Superior temporal gyrus (tissue), 1 donor: ENCODE measurements around the gene BCAS3.

Source experiments
- DNase-seq: peaks from one replicate; pipeline ENCODE4 v3.0.0-alpha.2; 2016; ENCODE audit errors: extremely low spot score

Gene BCAS3

DNA sequence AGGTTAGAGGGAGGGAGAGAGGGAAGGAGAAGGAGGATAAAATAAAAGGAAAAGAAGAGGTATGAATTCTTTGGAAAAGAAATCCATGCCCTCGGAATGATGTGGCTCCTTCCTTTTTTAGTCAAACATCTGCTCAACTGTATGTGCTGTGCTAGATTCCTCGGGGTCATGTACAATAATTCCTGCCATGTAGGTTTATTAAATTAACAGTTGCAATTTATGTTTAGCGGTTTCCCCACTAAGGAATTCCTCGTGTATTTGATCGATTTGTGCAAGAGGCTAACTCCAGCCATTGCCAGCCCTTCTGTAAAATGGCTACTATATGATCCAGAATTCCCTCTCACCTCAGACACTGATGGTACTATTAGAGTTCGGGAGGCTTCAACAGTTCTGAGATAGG, 639.0 kb downstream of the BCAS3 start:
- DNase-seq = no peak

DNA sequence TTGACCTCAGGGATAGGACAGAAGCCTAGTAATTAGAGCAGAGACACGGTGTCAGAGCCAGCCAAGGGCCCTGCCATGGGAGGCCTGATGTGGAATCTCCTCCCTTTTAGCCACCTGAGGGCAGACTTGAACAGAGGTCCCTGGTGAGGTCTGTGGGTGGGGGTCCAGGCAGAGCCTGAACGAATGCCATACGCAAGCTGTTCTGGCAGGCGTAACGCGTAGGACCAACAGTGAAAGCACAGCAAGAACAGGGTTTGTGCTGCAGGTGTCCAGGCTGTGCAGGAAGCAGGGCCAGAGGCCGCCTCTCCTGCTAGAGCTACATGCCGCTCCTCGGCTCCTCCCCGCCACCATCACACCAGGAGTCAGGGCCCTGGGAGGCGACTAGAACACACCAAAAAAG, 640.1 kb downstream of the BCAS3 start:
- no peak for DNase-seq

DNA sequence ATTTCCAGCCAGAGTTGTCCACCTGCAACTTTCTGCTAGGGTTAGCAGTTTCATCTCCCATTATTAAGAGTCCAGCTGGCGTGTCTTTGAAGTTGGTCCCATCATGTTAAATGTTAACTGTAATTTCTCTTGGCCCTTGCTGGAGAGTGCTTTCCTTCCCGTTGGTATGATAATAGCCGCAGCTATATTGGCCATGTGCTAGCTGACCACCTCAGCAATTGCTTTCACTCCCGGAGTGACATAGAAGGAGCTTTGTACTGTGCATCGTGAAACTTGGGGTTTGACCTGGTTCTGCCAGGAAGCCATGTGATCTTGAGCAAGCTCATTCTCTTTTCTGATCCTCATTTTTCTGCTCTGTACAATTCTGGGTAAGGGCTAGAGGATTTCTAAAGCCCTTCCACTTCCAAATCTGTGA, 641.0 kb downstream of the BCAS3 start:
- no peak for DNase-seq

DNA sequence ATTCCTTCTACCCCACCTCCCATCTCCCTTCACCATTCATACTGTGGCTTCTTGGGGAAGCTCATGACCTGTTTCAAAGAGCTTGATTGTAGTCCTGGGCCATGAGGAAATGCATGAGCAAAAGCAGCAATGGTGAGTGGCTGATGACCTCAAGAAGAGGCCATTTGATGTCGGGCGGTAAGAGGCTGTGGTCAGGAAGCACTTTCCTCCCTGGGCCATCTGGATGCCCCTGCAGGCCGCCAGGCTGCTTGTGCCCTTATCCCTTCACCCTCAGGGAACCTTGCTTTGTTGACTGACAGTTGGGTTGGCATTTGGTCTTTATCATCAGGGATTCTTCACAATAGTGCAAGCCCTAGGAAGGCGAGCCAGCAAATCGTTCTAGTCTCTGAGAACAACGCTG, 643.7 kb downstream of the BCAS3 start:
- no peak for DNase-seq

DNA sequence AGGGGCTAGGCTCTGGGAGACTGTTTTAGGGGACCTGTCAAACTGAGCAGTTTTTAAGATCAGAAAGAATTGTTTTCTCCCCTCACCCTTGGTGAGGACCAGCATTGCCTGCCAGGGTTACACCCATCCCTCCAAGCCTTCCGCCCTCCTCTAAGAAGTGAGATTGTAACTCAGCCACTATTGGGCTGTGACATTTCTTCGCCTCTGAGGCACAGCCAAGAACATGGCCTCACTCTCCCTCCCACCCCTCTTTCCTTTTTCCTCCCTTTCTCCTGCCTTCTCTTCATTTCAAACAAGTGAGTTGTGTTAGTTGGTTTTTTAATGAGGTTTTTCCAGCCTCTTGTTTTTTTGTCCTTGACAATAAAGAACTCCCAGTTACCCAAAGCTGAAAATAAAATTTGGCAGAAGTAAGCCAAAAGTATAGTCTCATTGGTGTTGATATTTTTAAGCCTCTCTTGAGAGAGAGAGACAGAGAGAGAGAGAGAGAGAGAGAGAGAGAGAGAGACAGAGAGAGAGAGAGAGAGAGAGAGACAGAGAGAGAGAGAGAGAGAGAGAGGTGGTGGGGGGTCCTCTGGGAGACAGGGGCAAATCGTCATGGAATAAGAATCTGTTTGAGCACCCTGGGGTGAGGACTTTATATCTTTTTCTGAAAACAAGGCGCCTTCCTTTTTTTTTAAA, 644.8 kb downstream of the BCAS3 start:
- DNase-seq = no peak

DNA sequence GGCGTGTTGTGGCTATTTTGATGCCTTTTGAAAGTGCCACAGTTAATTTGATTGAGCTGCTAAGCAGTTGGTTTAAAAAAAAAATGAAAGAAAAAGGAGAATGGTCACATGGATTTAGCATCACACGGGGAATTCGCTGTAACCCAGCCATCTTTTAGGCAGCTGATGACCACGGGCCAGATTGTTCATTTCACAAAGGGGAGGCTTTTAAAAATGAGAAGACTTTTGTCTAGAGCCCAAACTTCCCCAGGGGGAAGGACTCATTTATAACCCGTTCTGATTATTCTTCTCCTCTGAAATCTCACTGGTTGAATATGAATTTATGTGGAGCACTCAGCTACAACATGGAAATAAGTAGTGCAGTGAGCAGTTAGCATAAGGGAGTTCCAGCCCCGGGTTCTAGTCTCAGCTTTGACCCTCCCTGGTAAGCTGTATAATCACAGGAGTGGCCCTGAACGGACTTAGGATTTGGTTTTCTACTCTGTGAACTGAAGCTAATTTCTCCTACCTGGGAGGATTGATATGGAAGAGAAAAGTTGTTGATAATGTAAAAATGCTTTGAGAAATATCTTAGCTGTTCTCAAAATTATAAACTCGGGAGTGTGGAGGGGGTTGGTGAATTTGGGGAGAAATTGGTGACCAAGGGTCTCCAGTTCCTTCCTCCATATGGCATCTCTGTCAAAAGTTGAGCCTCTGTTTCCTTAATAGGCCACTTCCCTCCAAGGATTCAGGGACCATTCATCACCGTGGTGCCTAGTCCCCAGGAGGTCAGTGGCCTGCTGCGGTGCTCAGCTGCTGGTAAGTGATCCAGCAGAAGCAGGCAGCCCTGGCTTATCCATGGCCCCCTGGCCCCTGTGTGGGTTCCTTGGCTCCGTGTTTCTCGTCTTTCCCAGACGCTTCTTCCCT, 645.6 kb downstream of the BCAS3 start:
- no peak for DNase-seq

DNA sequence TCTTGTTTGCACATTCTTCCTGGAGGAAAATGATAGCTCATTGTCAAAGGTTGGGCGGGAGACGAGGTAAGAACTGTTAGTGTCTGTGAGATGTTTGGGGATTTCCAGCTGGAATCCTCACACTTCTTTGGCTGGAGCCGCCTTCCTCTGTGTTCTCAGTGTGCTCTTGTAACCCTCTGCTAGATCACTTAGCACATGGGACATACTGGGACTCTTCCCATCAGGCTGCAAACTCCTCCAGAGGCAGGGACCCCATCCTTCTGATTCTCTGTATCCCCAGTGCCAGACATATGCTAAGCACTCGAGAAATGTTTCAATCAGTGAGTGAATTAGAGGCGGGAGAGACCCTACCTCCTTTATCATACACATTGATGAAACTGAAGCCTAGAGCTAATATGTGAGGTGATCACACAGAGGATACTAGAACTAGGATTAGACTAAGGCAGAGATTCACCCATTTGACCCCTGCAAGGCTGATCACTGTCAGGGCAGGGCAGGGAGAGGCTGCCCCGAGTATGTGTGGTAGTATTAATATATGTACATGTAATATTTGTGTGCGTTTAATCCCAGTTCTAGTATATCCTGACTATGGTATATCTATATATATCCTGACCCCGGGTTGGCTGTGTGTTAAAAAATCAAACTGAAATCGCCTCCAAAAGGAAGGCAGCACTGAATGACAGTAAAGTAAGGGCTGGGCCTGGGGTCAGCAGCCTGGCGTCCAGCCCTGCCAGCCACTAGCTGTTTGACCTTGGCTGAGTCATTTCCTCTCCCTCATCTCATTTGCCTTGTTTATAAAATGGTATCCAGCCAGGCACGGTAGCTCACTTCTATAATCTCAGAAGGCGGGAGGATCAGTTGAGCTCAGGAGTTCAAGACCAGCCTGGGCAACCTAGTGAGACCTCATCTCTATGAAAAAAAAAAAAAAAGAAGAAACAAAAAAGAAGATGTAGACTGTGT, 646.5 kb downstream of the BCAS3 start:
- no peak for DNase-seq

DNA sequence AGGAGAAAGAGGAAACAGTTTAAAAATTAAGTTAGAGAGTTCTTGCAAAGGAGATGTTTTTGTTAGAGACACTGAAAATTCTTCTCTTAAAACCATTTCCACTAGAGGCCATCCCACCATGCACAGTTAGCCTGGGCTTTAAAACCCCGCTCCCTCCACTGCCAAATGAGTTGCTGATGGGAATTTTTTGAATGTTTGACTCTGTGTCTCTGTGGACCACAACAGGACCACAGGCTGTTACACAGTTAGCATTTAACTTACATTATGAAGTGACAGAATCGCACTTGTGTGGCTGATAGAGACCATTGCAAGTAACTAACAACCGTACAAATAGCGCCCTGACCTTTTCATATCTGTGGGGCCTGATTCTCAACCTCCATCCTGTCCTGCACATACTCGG, 647.3 kb downstream of the BCAS3 start:
- no peak for DNase-seq

DNA sequence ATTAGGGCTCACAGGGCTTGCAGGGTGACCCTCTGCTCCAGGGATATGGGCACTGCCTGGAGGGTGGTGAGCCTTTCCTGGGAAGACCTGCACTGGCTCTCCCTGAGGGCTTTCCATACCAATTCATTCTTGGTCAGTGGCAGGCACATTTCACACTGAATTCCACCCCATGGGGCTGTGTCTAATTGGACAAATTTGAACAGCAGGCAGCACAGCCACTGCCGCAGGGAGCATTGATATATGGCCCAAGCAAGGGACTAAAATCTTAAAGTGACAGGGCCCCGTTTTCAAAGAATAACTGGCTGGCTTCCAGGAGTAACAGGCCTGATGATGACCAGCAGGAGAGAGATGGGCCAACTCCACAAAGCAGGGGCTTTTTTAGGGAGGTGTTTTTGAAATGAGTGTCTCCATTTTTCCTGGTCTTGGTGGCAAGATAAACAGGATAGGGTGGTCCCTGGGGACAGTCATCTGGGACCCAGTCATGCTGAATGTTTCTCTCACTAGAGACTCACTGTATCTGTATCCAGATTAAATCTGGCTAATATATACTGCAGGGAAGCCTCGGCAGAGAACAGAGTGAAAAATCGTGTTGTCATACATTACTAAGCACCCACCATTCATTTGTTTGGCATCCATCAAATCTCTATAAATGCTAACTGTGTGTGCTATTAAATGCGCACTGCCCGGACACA, 647.9 kb downstream of the BCAS3 start:
- no peak for DNase-seq

DNA sequence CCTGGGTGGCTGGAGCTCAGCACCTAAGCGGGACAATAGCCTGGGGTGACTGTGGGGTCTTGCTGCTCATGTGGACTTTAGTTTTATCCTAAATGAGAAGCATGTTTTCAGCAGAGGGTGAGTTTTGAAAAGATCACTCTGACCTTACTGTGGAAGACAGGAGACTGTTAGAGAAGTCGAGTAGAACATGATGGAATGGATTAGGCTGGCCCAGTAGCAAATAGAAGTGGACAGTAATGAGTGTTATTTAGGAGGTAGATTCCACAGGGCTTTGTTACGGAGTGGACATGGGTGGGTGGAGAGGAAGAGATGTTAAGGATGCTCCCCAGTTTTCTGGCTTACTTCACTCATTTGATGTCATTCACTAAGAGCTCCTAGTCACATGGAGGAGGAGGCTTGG, 648.7 kb downstream of the BCAS3 start:
- no peak for DNase-seq

DNA sequence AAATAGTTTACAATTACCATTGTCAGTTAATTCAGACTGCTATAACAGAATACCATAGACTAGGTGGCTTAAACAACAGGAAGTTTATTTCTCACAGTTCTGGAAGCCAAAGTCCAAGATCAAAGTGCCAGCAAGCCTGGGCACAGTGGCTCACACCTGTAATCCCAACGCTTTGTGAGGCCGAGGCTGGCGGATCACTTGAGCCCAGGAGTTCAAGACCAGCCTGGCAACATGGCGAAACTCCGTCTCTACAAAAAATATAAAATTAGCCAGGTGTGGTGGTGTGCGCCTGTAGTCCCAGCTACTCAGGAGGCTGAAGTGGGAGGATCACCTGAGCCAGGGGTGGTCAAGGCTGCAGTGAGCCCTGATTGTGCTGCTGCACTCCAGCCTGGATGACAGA, 650.7 kb downstream of the BCAS3 start:
- DNase-seq = no peak

DNA sequence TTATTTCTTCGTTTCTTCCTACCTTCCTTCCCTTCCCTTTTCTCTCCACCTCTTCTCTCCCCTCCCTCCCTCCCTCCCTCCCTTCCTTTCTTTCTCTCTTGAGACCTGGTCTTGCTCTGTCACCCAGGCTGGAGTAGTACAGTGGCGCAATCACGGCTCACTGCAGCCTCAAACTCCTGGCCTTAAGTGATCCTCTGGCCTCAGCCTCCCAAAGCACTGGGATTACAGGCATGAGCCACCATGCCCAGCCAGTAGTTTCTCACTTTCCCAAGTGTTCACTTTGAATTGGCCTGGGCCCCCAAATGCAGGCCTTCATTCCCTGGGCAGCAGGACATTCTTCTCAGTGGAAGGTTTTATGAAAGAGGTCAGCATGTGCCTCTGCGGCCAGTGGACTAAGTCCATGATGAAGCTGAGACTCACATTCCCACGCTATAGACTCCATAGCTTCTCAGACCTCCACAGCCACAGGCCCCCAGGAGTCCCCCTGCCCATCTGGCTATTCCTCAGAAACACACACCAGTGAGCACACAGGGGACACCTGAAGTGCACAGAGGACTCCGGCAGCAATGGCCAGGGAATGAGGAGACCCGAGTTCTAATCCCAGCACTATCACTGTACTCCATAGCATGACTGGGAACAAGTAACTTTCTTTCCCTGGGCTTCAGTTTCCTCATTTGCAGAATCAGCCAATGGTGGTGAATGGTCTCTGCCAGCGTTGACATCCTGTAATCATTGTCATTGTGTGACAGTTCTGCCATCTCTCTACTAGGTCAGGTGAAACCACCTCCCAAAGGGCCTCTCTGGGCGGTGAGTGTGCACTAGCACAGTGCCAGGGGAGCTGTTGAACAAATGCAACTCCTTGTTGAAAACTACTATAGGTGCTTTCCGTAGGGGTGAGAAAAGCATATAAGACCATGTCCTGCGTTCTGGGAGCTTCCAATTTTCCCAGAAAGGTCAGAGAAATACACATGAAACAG, 652.8 kb downstream of the BCAS3 start:
- no peak for DNase-seq

DNA sequence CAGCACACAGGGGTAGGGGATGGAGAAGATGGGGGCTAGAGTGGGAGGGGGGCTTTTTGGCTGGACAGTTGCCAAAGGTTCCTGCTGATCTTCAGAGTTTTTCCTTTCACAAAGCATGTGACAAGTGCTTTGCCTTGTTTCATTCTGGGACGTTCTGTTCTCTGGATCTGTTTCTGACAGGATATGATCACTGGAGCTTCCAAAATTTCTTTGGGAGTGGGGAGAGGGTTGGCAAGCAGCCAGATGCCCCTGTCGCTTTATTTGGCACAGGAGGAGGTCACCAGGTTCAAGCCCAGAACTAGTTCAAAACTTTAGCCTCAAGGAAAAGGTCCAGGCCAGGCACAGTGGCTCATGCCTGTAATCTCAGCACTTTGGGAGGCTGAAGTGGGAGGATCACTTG, 653.5 kb downstream of the BCAS3 start:
- no peak for DNase-seq

DNA sequence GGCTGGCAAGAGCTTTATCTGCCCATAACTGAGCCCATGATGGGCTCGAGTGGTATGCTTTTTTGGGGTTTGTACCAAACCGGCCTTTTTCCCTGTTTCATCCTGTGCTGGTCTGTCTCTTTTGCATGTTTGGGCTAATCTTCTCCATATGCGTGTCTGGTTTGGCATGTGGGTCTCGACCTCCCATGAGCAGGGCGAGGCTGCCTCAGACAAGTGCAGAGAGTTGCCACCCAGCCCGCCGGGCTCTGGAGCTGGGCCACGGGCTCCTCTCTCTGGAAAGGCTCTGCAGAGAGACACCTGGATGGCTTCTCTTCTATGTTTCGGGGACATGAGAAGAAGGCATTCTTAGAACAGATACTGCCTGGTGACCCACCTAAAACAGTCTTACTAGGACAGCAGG, 654.2 kb downstream of the BCAS3 start:
- DNase-seq = no peak

DNA sequence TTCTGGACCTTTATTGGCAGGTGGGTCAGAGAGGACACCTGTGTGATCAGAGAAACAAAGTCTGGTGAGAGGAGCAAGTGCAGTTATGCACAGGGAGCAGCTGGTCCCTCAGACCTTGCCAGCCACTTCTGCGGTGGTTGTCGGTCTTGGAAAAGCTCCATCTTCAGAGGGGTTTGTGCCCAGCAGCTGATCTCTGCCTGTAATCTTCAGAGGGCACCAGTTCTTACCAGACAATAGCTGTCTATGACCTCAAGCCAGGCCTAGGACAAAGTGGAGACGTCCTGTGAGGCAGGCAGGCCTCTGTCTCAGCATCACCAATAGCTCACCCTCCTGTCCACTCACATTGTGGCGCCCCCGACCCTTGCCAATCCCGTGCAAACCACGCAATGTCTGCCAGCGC, 655.5 kb downstream of the BCAS3 start:
- no peak for DNase-seq

DNA sequence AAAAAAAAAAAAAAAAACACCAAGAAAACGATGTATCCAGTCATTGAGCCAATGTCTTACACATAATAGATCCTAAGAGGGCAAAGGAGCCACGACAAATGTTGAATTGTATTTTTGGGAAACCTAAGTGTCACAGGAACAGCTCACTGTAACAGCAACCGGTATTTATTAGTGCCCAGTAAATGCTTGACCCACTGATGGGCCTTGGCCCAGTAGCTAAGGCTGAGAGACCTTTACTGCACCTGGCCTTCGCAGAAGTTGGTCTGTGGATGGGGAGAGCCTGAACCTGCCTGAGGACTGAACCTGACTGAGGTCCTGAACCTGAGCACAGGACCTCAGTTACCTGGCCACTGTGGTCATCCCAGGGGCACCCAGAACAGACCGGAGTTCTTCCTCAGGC, 657.0 kb downstream of the BCAS3 start:
- DNase-seq = no peak

DNA sequence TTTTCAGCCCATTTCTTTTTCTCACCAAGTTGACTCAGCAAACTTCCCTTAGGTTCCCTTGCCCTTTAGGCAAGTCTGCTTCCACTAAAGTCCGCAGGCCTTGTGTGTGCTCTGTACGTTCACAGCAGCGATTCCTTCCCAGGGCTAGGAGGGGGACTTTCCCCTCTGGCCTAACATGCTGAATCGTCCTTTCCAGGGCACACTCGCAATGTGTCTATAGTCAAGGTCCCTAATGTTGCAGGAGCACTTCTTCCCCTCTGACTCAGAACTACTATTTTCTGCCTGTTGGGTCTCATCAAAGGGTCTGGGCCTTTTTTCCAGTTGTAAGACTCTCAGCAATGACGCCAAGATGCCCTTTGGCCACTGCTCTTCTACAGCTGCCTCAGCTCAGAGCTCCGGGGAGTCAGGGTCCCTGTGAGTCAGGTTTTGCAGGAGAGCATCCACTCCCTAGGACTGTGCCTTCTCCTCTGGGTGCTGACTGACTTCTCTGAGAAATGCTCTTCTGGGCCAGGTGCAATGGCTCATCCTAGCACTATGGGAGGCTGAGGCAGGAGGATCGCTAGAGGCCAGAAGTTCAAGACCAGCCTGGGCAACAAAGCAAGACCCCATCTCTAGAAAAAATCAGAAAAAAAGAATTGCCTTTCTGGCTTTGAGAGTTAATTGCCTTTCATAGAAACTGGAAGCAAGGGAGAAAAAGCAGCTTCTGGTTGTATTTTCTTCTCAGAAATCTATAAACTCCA, 657.6 kb downstream of the BCAS3 start:
- no peak for DNase-seq

DNA sequence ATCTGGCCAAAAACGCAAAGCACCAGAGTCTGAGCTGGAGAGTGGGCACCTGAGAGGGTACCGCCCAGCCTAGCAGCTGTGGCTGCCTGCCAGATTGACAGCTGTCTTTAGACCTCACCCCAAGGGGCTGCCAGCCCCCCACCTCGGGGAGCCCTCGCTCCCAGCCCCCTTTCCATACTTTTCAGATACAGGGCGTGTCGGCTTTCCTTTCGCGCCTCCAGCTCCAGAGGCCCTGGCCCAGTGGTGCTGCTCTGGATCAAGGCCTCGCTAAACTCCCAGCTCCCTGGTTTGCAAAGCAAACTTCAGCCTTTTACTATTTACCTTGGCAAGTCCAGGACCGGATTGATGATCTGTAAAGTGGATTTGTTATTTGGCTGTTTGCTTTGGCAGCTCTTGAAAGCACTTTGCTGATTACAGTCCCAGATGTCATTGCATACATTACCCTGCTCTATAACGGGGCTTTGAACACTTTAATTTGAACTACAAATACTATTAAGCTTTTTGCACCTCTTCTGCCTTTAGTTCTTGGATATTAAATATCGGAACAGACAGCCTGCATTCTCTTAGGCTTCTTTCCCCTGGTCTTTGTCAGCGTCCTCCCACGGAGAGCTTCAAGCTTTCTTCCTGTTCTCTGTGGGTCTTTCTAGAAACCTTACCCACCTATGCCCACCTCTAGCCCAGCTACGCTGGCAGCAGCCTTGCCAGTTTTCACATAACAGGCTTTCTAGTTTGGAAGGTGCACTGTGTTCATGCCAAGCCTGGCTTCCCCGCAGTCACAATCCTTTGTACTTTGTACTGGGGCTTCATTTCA, 658.4 kb downstream of the BCAS3 start:
- DNase-seq = no peak

DNA sequence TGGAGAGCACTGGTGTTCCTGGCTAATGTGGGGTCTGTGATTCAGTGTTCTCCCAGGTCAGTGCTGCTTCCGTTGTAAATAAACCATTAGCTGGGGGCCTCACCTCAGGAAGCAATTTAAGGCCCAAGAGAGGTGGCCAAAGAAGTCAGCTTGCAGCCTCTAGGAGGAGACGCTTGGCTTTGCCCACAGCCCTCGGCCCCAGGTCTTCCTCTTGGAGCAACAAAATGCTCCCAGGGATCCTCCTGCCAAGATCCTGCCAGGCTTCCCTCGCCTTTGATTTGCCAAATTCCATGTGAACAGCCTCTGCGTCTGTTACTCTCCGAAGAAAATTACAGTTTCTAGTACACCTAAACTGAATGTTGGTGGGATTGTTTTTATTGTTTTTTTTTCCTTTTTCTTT, 659.6 kb downstream of the BCAS3 start:
- no peak for DNase-seq
